ENCODE measurements around the gene STOML3. TPM values are rescaled to one million over a fixed set of nuclear protein-coding genes. Genes with fewer than 3 reads are reported as not detected.

Gene STOML3
- total RNA-seq, 1 donor from 2014 or later = 0.18 TPM

- H3K9me3 Mint-ChIP-seq (ENCODE audit: unreplicated experiment) = no peaks in the 10 kb centered on the region
- H3K27me3 Mint-ChIP-seq (ENCODE audit: unreplicated experiment) = no peaks in the 10 kb centered on the region
- H3K27ac Mint-ChIP-seq (ENCODE audit: unreplicated experiment) = peak overlapping the region; percentile 2
- peaks cover 29% of the 10 kb centered on the region for H3K4me1 Mint-ChIP-seq (ENCODE audit: unreplicated experiment)
- no peaks in the 10 kb centered on the region for H3K36me3 Mint-ChIP-seq (ENCODE audit: low read depth, unreplicated experiment)
- TF ChIP-seq, protein P1, sequence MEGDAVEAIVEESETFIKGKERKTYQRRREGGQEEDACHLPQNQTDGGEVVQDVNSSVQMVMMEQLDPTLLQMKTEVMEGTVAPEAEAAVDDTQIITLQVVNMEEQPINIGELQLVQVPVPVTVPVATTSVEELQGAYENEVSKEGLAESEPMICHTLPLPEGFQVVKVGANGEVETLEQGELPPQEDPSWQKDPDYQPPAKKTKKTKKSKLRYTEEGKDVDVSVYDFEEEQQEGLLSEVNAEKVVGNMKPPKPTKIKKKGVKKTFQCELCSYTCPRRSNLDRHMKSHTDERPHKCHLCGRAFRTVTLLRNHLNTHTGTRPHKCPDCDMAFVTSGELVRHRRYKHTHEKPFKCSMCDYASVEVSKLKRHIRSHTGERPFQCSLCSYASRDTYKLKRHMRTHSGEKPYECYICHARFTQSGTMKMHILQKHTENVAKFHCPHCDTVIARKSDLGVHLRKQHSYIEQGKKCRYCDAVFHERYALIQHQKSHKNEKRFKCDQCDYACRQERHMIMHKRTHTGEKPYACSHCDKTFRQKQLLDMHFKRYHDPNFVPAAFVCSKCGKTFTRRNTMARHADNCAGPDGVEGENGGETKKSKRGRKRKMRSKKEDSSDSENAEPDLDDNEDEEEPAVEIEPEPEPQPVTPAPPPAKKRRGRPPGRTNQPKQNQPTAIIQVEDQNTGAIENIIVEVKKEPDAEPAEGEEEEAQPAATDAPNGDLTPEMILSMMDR (IDR thresholded peaks at IDR 0.05; ENCODE audit: unreplicated experiment) = no peak
- no peak for DNase-seq (ENCODE audit: low spot score)
- H3K4me3 Mint-ChIP-seq (ENCODE audit: unreplicated experiment) = no peak overlapping the region
Observed at GRCh38 chr13:39032150-39032549, 41.5 kb upstream of the STOML3 start.

DNA sequence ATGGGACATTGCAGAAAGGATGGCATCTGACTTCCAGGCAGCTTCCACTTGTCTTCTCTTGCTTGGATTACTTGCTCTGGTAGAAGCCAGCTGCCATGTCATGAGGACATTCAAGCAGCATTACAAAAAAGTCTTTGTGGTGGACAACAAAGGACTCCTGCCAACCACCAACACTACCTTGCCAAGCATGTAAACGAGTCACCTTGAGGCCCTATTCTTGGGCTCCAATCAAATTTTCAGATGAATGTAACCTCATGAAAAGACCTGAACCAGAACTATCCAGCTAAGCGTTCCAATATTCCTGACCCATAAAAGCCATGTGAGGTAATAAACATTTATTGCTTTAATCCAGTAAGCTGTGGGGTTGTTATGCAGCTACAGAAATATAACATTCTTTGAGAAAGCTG, 34.8 kb upstream of the STOML3 start:
- peaks cover 22% of the 10 kb centered on the region for H3K36me3 Mint-ChIP-seq (ENCODE audit: low read depth, unreplicated experiment)

GRCh38 chr13:39023761-39024160, 33.1 kb upstream of the STOML3 start:
- Mint-ChIP-seq H3K4me3 (ENCODE audit: unreplicated experiment) (no peak overlapping the region), H3K9me3 (ENCODE audit: unreplicated experiment) (no peaks in the 10 kb centered on the region), H3K36me3 (ENCODE audit: low read depth, unreplicated experiment) (peaks cover 22% of the 10 kb centered on the region), H3K27me3 (ENCODE audit: unreplicated experiment) (no peaks in the 10 kb centered on the region), H3K27ac (ENCODE audit: unreplicated experiment) (peak overlapping the region; percentile 80), H3K4me1 (ENCODE audit: unreplicated experiment) (peaks cover 46% of the 10 kb centered on the region)
- DNase-seq (ENCODE audit: low spot score) = no peak
- TF ChIP-seq, protein P1 (IDR thresholded peaks at IDR 0.05; ENCODE audit: unreplicated experiment) = no peak

More for the DNA sequence above, 34.8 kb upstream of the STOML3 start:
- no peaks in the 10 kb centered on the region for H3K9me3 Mint-ChIP-seq (ENCODE audit: unreplicated experiment)
- H3K27me3 Mint-ChIP-seq (ENCODE audit: unreplicated experiment) = no peaks in the 10 kb centered on the region
- H3K4me3 Mint-ChIP-seq (ENCODE audit: unreplicated experiment) = peak overlapping the region; percentile 69
- TF ChIP-seq, protein P1 (IDR thresholded peaks at IDR 0.05; ENCODE audit: unreplicated experiment) = no peak
- H3K27ac Mint-ChIP-seq (ENCODE audit: unreplicated experiment) = peak overlapping the region; percentile 66
- DNase-seq (ENCODE audit: low spot score) = no peak
- peaks cover 46% of the 10 kb centered on the region for H3K4me1 Mint-ChIP-seq (ENCODE audit: unreplicated experiment)

- Mint-ChIP-seq H3K27me3 (ENCODE audit: unreplicated experiment) (no peaks in the 10 kb centered on the region), H3K36me3 (ENCODE audit: low read depth, unreplicated experiment) (peaks cover 22% of the 10 kb centered on the region), H3K4me3 (ENCODE audit: unreplicated experiment) (peak overlapping the region; percentile 70), H3K27ac (ENCODE audit: unreplicated experiment) (peak overlapping the region; percentile 80), H3K4me1 (ENCODE audit: unreplicated experiment) (peaks cover 47% of the 10 kb centered on the region), H3K9me3 (ENCODE audit: unreplicated experiment) (no peaks in the 10 kb centered on the region)
- DNase-seq (ENCODE audit: low spot score) = no peak
- TF ChIP-seq, protein P1 (IDR thresholded peaks at IDR 0.05; ENCODE audit: unreplicated experiment) = no peak
Observed at GRCh38 chr13:39023316-39023715, 32.7 kb upstream of the STOML3 start.

GRCh38 chr13:39020853-39021462, 30.3 kb upstream of the STOML3 start:
- TF ChIP-seq, protein P1 (IDR thresholded peaks at IDR 0.05; ENCODE audit: unreplicated experiment) = no peak
- no peak overlapping the region for H3K4me3 Mint-ChIP-seq (ENCODE audit: unreplicated experiment)
- no peaks in the 10 kb centered on the region for H3K27me3 Mint-ChIP-seq (ENCODE audit: unreplicated experiment)
- peaks cover 45% of the 10 kb centered on the region for H3K4me1 Mint-ChIP-seq (ENCODE audit: unreplicated experiment)
- no peak for DNase-seq (ENCODE audit: low spot score)
- peaks cover 22% of the 10 kb centered on the region for H3K36me3 Mint-ChIP-seq (ENCODE audit: low read depth, unreplicated experiment)
- H3K27ac Mint-ChIP-seq (ENCODE audit: unreplicated experiment) = no peak overlapping the region
- no peaks in the 10 kb centered on the region for H3K9me3 Mint-ChIP-seq (ENCODE audit: unreplicated experiment)
